ENCODE measurements around the gene NMNAT2.

GRCh38 chr1:183461350-183461749 lies 43.2 kb upstream of the NMNAT2 start:
- no peak for TF ChIP-seq POLR2AphosphoS5 (IDR thresholded peaks at IDR 0.05; ENCODE audit: low read depth, low read length)
- TF ChIP-seq CTCF (IDR thresholded peaks at IDR 0.05; ENCODE audit: control extremely low read depth in 1 of 3, insufficient read depth in 1 of 3, low read depth in 1 of 3, low read length in 3 of 3): no peak
- no peak for TF ChIP-seq MAFK (IDR thresholded peaks at IDR 0.05; ENCODE audit: low read depth, low read length)
- TF ChIP-seq, protein P1, sequence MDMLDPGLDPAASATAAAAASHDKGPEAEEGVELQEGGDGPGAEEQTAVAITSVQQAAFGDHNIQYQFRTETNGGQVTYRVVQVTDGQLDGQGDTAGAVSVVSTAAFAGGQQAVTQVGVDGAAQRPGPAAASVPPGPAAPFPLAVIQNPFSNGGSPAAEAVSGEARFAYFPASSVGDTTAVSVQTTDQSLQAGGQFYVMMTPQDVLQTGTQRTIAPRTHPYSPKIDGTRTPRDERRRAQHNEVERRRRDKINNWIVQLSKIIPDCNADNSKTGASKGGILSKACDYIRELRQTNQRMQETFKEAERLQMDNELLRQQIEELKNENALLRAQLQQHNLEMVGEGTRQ (IDR thresholded peaks at IDR 0.05; ENCODE audit: low read length): no peak
- no peak for TF ChIP-seq POLR2A (IDR thresholded peaks at IDR 0.05; ENCODE audit: control extremely low read depth in 1 of 2, low read depth in 2 of 2, low read length in 2 of 2)
- peak; percentile 35; the same call in 1 of the 2 replicates for TF ChIP-seq JUN (IDR thresholded peaks at IDR 0.05; ENCODE audit: low read depth, low read length)
- TF ChIP-seq POU5F1 (IDR thresholded peaks at IDR 0.05; ENCODE audit: low read depth, low read length): no peak
- TF ChIP-seq CHD1 (IDR thresholded peaks at IDR 0.05; ENCODE audit: low read depth, low read length): no peak
- TF ChIP-seq SUZ12 (IDR thresholded peaks at IDR 0.05; ENCODE audit: low read length): no peak
- TF ChIP-seq TCF12 (IDR thresholded peaks at IDR 0.05; ENCODE audit: low read depth, low read length): 0 out of 2 replicates have a peak, but pooled peaks have one; percentile 40
- no peak for TF ChIP-seq SIX5 (IDR thresholded peaks at IDR 0.05; ENCODE audit: low read depth, low read length)
- no peak for TF ChIP-seq ATF3 (IDR thresholded peaks at IDR 0.05; ENCODE audit: insufficient read depth, low read depth, low read length)
- TF ChIP-seq GABPA (IDR thresholded peaks at IDR 0.05; ENCODE audit: borderline replicate concordance, insufficient read depth, low read length): no peak
- TF ChIP-seq, protein P2, sequence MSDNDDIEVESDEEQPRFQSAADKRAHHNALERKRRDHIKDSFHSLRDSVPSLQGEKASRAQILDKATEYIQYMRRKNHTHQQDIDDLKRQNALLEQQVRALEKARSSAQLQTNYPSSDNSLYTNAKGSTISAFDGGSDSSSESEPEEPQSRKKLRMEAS (IDR thresholded peaks at IDR 0.05): no peak
